NCI-H524 (cell line): ENCODE measurements around the gene ARHGEF7.

Source experiments
- DNase-seq, 2 experiments: peaks; one replicate each; lab custom pipeline; 2025; lab: John Stamatoyannopoulos, UW

Gene ARHGEF7

GRCh38 chr13:111111376-111111937 lies 3.7 kb upstream of the ARHGEF7 start:
- peak in 1 of 2 experiments; percentile 48 for DNase-seq

GRCh38 chr13:111112196-111112595 lies 2.9 kb upstream of the ARHGEF7 start:
- DNase-seq: no peak

GRCh38 chr13:111114362-111115060 lies 599 bp upstream of the ARHGEF7 start:
- DNase-seq: no peak

- peak in 1 of 2 experiments; percentile 11 for DNase-seq
These were observed 933 bp downstream of the ARHGEF7 start for GRCh38 chr13:111115965-111116521.

- DNase-seq: no peak
These were observed 1.7 kb downstream of the ARHGEF7 start for GRCh38 chr13:111116856-111117255.

GRCh38 chr13:111117289-111117688 lies 2.2 kb downstream of the ARHGEF7 start:
- no peak for DNase-seq

GRCh38 chr13:111117961-111118360 lies 2.9 kb downstream of the ARHGEF7 start:
- DNase-seq: no peak

GRCh38 chr13:111118898-111119607 lies 3.9 kb downstream of the ARHGEF7 start:
- no peak for DNase-seq

- no peak for DNase-seq
These were observed 4.9 kb downstream of the ARHGEF7 start for GRCh38 chr13:111119966-111120365.

- no peak for DNase-seq
These were observed 5.3 kb downstream of the ARHGEF7 start for GRCh38 chr13:111120422-111120821.

- DNase-seq: no peak
These were observed 5.8 kb downstream of the ARHGEF7 start for GRCh38 chr13:111120913-111121312.

- no peak for DNase-seq
These were observed 6.4 kb downstream of the ARHGEF7 start for GRCh38 chr13:111121506-111121905.

- DNase-seq: peak in 1 of 2 experiments; percentile 52
These were observed 6.9 kb downstream of the ARHGEF7 start for GRCh38 chr13:111122056-111122455.

- no peak for DNase-seq
These were observed 7.5 kb downstream of the ARHGEF7 start for GRCh38 chr13:111122631-111123030.

- no peak for DNase-seq
These were observed 8.1 kb downstream of the ARHGEF7 start for GRCh38 chr13:111123221-111123620.

GRCh38 chr13:111123649-111124048 lies 8.5 kb downstream of the ARHGEF7 start:
- no peak for DNase-seq

GRCh38 chr13:111126509-111126908 lies 11.4 kb downstream of the ARHGEF7 start:
- DNase-seq: no peak

- no peak for DNase-seq
These were observed 14.5 kb downstream of the ARHGEF7 start for GRCh38 chr13:111129465-111130115.

- DNase-seq: no peak
These were observed 15.0 kb downstream of the ARHGEF7 start for GRCh38 chr13:111130116-111130508.

- DNase-seq: no peak
These were observed 15.9 kb downstream of the ARHGEF7 start for GRCh38 chr13:111131048-111131447.

GRCh38 chr13:111131611-111132010 lies 16.5 kb downstream of the ARHGEF7 start:
- DNase-seq: no peak

GRCh38 chr13:111132948-111133347 lies 17.8 kb downstream of the ARHGEF7 start:
- DNase-seq: no peak
